Measurements from ENCODE around the gene RCN2. TPM values are rescaled to one million over a fixed set of nuclear protein-coding genes. Genes with fewer than 3 reads are reported as not detected.

The RCN2 gene
- total and polyA plus RNA-seq, 2 of the 8 experiments (the other 6 are each of a cell fraction or from before 2014, with no cell fraction given), result 65.6 to 137 TPM

- Histone ChIP-seq H4K5ac (ENCODE audit: insufficient read length, low read depth, low read length) (no peak overlapping the region), H2AFZ (ENCODE audit: low read length) (no peak overlapping the region), H3K14ac (ENCODE audit: insufficient read length) (no peak overlapping the region), H2AK5ac (ENCODE audit: low read depth, low read length) (no peak overlapping the region), H3K23me2 (ENCODE audit: low read depth, low read length) (no peaks in the 10 kb centered on the region), H3K4me1 (replicated peaks in 1 of 4; ENCODE audit: control insufficient read depth in 3 of 4, insufficient read depth in 4 of 4, low read length in 3 of 4) (no peaks in the 10 kb centered on the region), H3K4ac (replicated peaks; ENCODE audit: insufficient read length, low read depth, low read length) (no peak overlapping the region), H2BK12ac (ENCODE audit: low read depth, low read length) (no peak overlapping the region), H3K36me3 (ENCODE audit: control insufficient read depth in 2 of 4, insufficient read depth in 4 of 4, low read length in 3 of 4) (no peaks in the 10 kb centered on the region), H3K79me1 (ENCODE audit: low read depth, low read length) (no peaks in the 10 kb centered on the region), H2BK15ac (ENCODE audit: low read length) (no peak overlapping the region), H4K91ac (replicated peaks; ENCODE audit: insufficient read length, low read length) (no peak overlapping the region), H3K27me3 (replicated peaks in 1 of 4; ENCODE audit: control insufficient read depth in 3 of 4, extremely low read depth in 1 of 4, insufficient read depth in 3 of 4, low read length in 3 of 4) (no peaks in the 10 kb centered on the region), H3K27ac (ENCODE audit: low read depth, low read length) (no peak overlapping the region), H3K9me3 (ENCODE audit: insufficient read depth in 2 of 2, low read depth in 1 of 2, low read length in 1 of 2) (no peaks in the 10 kb centered on the region), H4K20me1 (replicated peaks in 1 of 2; ENCODE audit: control insufficient read depth in 1 of 2, insufficient read depth in 2 of 2, low read length in 2 of 2) (no peaks in the 10 kb centered on the region), H3K56ac (replicated peaks; ENCODE audit: insufficient read length, low read depth, low read length) (no peak overlapping the region), H2BK5ac (ENCODE audit: low read depth, low read length) (no peak overlapping the region), H3K18ac (ENCODE audit: extremely low read depth, low read length) (no peak overlapping the region), H2BK20ac (ENCODE audit: low read length) (no peak overlapping the region), H3K4me3 (ENCODE audit: extremely low read depth in 1 of 4, insufficient read depth in 2 of 4, low read depth in 3 of 4, low read length in 4 of 4) (no peak overlapping the region), H3K79me2 (ENCODE audit: control insufficient read depth in 1 of 2, insufficient read depth in 2 of 2, low read length in 2 of 2) (no peaks in the 10 kb centered on the region), H2BK120ac (replicated peaks; ENCODE audit: low read depth, low read length) (no peak overlapping the region), H3K9ac (replicated peaks in 1 of 4; ENCODE audit: extremely low read depth in 1 of 4, low read depth in 3 of 4, low read length in 3 of 4) (no peak overlapping the region), H3K23ac (ENCODE audit: insufficient read length) (no peak overlapping the region), H4K8ac (ENCODE audit: extremely low read depth, insufficient read depth, low read length) (no peak overlapping the region), H3K4me2 (ENCODE audit: insufficient read depth in 1 of 2, low read depth in 2 of 2, low read length in 2 of 2) (no peak overlapping the region)
- WGBS, 2 experiments (ENCODE audit: extremely low coverage in 1 of 2, insufficient coverage in 1 of 2, insufficient read length in 1 of 2, insufficient replicate concordance in 2 of 2, low coverage in 1 of 2, low lambda C conversion rate in 2 of 2, missing lambda C conversion rate in 1 of 2), result 92% methylated on average over 2 of the region's 2 CpGs; no CpG with 5 or more reads in 1 of the 2 experiments
- ChIA-PET CTCF (ENCODE audit: partially characterized antibody) (interaction anchor here (0.6 kb wide), 1 partner anchor 760 kb away, joined by 3 read pairs; no protein-coding TSS in a partner anchor), POLR2A (ENCODE audit: partially characterized antibody) (no interaction called here)
- FAIRE-seq (no peak), DNase-seq (ENCODE audit: low read depth in 1 of 2, low spot score in 2 of 2) (no peak)
- no peak for TF ChIP-seq CTBP2 (IDR thresholded peaks at IDR 0.05; ENCODE audit: borderline replicate concordance, insufficient read depth, insufficient read length, low read length)
- TF ChIP-seq USF2 (IDR thresholded peaks at IDR 0.05; ENCODE audit: low read length), result no peak
- TF ChIP-seq NRF1 (IDR thresholded peaks at IDR 0.05; ENCODE audit: low read depth, low read length), result no peak
- TF ChIP-seq CREB1 (IDR thresholded peaks at IDR 0.05), result no peak
- no peak for TF ChIP-seq POLR2AphosphoS5 (IDR thresholded peaks at IDR 0.05; ENCODE audit: low read depth, low read length)
- no peak for TF ChIP-seq CBX8 (IDR thresholded peaks at IDR 0.05; ENCODE audit: borderline replicate concordance, low read depth, low read length)
- no peak for TF ChIP-seq CBX5 (IDR thresholded peaks at IDR 0.05; ENCODE audit: low read depth, low read length)
- TF ChIP-seq SP1 (IDR thresholded peaks at IDR 0.05; ENCODE audit: low read depth, low read length), result no peak
- TF ChIP-seq RFX5 (IDR thresholded peaks at IDR 0.05; ENCODE audit: borderline replicate concordance, low read depth, low read length), result no peak
- TF ChIP-seq, protein P1, sequence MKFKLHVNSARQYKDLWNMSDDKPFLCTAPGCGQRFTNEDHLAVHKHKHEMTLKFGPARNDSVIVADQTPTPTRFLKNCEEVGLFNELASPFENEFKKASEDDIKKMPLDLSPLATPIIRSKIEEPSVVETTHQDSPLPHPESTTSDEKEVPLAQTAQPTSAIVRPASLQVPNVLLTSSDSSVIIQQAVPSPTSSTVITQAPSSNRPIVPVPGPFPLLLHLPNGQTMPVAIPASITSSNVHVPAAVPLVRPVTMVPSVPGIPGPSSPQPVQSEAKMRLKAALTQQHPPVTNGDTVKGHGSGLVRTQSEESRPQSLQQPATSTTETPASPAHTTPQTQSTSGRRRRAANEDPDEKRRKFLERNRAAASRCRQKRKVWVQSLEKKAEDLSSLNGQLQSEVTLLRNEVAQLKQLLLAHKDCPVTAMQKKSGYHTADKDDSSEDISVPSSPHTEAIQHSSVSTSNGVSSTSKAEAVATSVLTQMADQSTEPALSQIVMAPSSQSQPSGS (IDR thresholded peaks at IDR 0.05; ENCODE audit: low read length), result no peak
- no peak for TF ChIP-seq SRF (IDR thresholded peaks at IDR 0.05; ENCODE audit: low read depth, low read length)
- no peak for TF ChIP-seq BRCA1 (IDR thresholded peaks at IDR 0.05; ENCODE audit: low read depth, low read length)
- no peak for TF ChIP-seq KDM5A (IDR thresholded peaks at IDR 0.05; ENCODE audit: low read length)
These were observed 46.3 kb upstream of the RCN2 start for GRCh38 chr15:76885212-76885611.

All from H1 (cell line).